Measurements from ENCODE around the gene ASXL2.

- TF ChIP-seq EZH2 (IDR thresholded peaks at IDR 0.05; ENCODE audit: borderline replicate concordance, insufficient read depth, low read length, poor library complexity, severe bottlenecking) (no peak), CTCF (IDR thresholded peaks at IDR 0.05; ENCODE audit: poor library complexity, severe bottlenecking) (no peak)
Observed at GRCh38 chr2:25824216-25824615, 54.1 kb downstream of the ASXL2 start.

Measured in neural cell (in vitro differentiated cells).